Occipital lobe (tissue), 2 donors: ENCODE data around the gene TMEM109. TPM values are rescaled to one million over a fixed set of nuclear protein-coding genes. Genes with fewer than 3 reads are reported as not detected.

Experiments
- DNase-seq: peaks from one replicate; lab custom pipeline; 2025; lab: John Stamatoyannopoulos, UW
- total RNA-seq: library from RNA; depleted of rRNA; stranded (reverse); fragments of >200 nt; gene quantifications from one replicate; pipeline ENCODE4 v1.2.3, GENCODE V29; 2014

The TMEM109 gene
- total RNA-seq, 1 donor from 2014 or later = 8.3 TPM

DNA sequence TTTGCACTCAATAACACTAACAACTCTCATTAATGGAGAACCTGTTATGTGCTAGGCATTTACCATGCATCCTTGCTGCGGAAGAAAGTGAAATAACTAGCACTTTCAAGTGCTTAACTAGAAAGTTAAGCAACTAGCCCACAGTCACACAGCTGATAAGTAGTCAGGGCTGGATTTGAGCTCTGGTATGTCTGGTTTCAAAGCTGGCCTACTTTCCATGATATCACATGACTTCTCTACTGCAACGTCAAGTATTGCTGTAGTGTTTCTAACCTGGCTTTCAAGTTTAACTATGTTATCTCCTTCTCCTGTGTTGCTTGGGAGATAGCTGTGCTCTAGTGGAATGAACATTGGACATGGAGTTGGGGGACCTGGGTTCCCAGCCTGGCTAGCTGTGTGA is 25.9 kb downstream of the TMEM109 start:
- no peak for DNase-seq

GRCh38 chr11:60941371-60942119 is 27.6 kb downstream of the TMEM109 start:
- no peak for DNase-seq

DNA sequence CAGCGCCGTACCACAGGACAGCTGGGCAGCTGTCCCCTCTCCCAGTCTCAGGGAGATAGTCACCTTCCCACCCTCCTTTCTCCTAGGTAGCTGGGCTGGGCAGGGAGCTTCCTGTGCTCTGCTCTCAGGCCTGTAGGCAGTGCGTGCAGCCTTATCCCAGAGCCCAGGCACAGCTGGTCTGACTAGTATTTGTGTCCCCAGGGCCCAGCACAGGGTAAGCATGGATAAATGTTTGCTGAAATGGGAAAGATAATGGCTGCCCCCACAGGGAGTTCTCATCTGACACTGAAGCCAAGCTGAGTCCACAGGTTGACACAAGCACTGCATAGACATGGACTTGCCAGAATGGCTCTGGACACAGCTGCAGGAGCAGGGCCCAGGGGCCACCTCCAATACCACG is 28.3 kb downstream of the TMEM109 start:
- DNase-seq = no peak

- DNase-seq = no peak
Measured at GRCh38 chr11:60942970-60943565, 29.1 kb downstream of the TMEM109 start.

DNA sequence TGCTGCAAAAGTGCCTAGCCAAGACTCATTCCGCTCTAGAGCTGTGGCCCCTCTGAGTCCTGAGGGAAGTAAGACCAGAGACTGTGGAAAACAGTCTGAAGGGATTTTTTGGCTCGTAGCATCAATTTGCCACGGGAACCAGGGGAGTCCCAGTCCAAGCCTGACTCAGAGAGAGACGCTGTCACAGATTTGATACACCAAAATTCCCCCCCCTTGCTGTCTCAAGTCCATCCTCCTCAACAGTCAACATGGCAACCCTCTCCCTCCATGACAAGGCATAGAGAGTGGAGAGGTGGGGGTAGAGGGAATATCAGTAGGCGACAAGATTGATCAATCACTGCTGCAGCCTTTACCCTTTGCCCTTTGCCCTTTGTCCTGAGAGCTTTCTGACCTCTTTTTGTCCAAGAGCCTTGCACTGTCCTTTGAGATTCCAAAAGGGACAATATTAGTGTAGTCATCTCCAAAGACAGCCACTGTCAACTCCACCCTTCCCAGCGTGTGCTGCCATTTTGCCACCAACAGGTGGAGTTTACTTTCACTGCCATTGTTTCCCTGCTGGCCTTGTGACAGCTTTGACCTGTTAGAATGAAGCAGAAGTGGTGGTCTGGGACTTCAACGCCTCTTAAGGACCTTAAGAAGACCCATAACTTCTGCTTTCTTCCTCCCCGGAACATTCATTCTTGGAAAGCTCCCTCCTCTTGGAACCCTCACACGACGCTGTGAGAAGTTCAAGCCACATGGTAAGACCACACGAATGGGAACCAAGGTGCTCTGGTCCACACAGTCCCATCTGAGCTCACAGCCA is 30.7 kb downstream of the TMEM109 start:
- no peak for DNase-seq

DNA sequence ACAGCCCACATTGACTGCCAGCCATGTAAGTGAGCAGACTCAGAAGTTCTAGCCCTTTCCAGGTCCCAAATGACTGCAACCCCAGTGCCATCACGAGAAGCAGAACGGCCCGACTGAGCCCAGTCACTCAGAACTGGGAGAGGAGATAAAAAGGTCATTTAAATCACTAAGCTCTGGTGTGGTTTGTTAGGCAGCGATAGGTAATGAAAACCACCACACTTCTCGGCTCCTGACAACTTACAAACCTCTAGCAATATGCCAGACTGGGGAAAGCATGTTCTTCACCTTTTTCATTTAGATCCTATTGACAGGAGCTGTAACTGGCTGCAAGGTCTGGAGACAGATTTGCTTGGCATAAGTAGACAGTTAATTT is 31.3 kb downstream of the TMEM109 start:
- DNase-seq = no peak

DNA sequence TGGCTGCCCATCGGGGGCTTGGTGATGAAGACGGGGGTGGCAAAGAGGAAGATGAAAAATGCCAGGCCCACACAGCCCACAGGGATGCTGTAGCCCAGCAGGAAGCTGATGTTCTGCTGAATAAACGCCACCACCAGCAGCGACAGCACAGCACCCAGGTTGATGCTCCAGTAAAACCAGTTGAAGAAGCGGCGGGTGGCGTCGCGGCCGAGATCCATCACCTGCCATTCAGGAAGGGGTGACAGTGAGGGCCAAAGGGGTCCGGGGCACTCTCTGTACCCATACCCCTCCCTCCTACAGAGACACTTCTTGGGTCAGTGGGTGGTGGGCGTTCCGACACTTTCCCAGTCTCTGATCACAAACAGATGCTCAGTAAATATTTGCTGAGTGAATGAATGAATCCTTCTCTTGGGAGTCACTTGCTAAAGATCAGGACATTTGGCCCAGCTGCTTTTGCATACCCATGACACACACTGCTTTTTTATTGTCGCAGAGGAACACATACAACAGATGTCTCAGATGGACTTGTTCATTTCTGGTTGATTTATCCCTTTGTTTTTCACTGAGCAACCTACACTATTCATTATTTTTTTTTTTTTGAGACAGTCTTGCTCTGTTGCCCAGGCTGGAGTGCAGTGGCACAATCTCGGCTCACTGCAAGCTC is 32.8 kb downstream of the TMEM109 start:
- DNase-seq = no peak

DNA sequence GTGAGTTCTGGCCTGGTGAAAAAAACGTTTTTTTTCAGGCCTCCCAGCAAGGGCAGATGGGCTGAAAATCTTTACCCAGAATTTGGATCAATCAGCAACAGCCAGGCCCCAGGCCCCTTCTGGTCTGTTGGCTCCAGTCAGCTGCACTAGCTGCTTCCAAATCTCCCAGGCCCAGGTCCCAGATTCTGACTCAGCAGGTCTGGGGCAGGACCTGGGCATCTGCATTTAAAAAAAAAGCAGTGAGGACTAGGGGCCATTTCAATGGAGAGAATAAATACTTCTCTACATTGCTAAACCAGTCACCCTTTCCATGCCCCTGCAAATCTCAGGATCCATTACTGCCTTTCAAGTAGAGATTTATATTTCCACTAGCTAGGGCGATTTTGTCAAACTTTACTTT is 33.7 kb downstream of the TMEM109 start:
- DNase-seq = no peak

- DNase-seq = no peak
Measured at GRCh38 chr11:60948250-60948649, 34.3 kb downstream of the TMEM109 start.

DNA sequence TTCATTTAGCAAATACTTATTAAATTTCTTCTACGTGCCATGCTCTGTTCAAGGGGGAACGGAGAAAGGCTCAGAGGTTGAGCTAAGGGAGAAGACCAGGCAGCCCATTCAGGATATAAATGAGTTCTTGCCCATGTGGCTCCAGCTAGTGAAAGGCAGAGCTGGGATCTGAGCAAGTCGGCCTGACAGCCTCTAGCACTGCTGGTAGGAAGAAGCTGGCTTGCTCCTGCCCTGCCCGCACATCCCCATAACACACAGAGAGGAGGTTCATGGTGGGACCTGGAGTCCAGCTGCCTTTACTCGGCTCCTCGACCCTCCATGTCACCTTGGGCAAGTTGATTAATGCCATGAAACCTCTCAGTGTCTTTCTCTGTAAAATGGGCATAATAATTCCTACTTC is 36.1 kb downstream of the TMEM109 start:
- DNase-seq = no peak

GRCh38 chr11:60950933-60951605 is 37.1 kb downstream of the TMEM109 start:
- DNase-seq = no peak

DNA sequence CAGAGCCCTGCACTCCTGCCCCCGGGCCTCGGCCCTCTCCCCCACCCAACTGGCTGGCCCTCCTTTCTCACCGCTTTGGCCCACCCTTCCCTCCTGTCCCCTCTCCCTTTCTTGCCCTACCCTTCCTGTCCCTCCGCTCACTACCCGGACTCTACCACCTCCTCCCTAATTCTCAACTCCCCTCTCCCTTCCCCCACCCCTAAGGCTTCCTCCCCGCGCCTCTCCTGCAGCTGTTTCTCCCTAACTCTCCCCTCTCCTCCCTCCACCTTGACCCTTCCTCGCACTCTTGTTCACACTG is 37.6 kb downstream of the TMEM109 start:
- DNase-seq = no peak

DNA sequence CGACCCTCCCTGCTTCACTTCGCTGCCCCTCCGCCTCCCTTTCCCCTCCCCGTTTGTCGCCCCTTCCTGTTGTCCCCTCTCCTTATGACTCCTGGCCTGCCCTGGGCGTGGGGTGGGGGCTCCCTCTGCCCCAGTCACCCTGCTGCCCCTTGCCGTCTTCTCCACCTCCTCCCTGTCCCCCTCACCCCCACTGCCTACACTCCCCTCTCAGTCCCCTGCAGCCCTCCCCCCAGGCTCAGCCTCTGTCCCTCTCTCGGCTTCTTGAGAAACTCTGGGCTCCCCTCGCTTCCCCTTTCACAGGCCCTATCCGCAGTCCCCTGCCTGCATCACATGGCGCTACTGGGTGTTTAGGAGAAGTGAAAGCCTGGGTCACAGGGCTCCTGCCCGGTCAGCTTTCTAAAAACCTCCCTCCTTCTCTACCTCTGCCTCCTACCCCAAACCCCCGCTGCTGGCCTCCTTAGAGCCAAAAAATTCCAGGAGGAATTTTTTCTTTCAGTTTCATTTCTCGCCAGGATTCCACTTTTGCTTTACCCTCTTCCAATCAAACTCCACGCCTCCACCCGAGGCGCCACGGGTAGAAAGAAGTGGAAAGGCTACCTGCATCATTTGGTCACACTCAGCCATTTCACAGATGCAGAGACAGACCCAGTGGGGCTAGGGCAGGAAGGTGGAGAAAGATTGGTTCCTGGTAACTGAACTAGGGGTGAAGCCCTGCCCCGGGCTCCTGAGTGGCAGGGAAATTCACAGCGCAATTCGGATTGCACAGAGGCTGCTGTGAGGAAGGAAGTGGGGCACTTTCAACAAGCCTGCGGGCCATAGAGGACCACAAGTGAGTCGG is 38.2 kb downstream of the TMEM109 start, which contains the start of gene SLC15A3:
SLC15A3 (minus strand) TSS at position 273 of the 838 bp plus-strand sequence. CDS start 625 bp downstream, outside the sequence.
- DNase-seq = no peak

- DNase-seq = no peak
Measured at GRCh38 chr11:60952742-60953170, 38.8 kb downstream of the TMEM109 start.

- DNase-seq = no peak
Measured at GRCh38 chr11:60953781-60954180, 39.8 kb downstream of the TMEM109 start.

GRCh38 chr11:60954421-60954820 is 40.5 kb downstream of the TMEM109 start:
- DNase-seq = no peak

GRCh38 chr11:60955571-60955970 is 41.6 kb downstream of the TMEM109 start:
- DNase-seq = no peak

GRCh38 chr11:60957188-60957587 is 43.2 kb downstream of the TMEM109 start:
- no peak for DNase-seq

GRCh38 chr11:60959431-60959830 is 45.5 kb downstream of the TMEM109 start:
- no peak for DNase-seq

DNA sequence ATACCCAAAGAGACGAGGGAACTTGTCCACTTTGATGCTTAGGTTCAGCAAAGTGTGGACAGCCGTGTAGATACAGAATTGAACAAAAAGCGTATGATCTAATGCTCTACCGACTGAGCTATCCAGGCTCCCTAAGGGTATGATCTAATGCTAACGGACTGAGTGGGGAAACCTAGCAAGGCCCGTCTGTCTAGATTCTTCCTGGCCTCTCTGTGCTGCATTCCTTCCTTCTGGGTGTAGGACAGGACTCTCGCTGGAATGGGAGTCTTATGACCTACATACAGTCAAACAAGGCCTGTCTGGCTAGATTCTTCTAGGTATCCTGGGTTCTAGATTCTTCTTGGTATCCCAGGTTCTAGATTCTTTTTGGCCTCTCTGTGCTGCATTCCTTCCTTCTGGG is 46.4 kb downstream of the TMEM109 start:
- no peak for DNase-seq

DNA sequence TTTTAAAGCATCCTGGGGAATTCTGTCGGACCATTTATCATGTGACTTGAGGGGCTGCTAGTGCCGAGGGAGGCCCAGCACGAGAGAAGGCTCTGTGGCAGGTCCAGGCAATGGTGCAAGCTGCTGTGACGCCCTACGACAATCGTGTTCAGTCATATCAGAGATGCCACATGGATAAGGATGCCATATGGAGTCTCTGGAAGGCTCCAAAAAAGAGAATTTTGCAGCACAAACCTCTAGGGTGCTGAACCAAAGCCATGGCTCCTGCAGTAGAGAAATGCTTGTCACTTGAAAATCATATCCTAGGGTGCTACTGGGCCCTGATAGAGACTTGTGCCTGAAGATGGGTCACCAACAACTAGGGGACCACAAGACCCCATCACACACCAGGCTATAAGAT is 50.8 kb downstream of the TMEM109 start:
- DNase-seq = no peak
